ENCODE data around the gene DENND1A.
"Not testable (repeated sequence)": the region's sequence is repeated elsewhere in the genome, so short reads cannot be mapped to it uniquely, and the experiment has no call there.

DENND1A gene

GRCh38 chr9:123957168-123957721 lies 27.3 kb upstream of the DENND1A start:
- no peak overlapping the region for H3K4me3 ChIP-seq (ENCODE audit: low read length)
- TF ChIP-seq ZNF274 (IDR thresholded peaks at IDR 0.05; ENCODE audit: low read depth, low read length), result no peak

- H3K4me3 ChIP-seq (ENCODE audit: low read length), result no peak overlapping the region
- TF ChIP-seq ZNF274 (IDR thresholded peaks at IDR 0.05; ENCODE audit: low read depth, low read length), result no peak
Measured at GRCh38 chr9:123955637-123956036, 25.7 kb upstream of the DENND1A start.

GRCh38 chr9:123954518-123955280 lies 24.8 kb upstream of the DENND1A start:
- no peak for TF ChIP-seq ZNF274 (IDR thresholded peaks at IDR 0.05; ENCODE audit: low read depth, low read length)
- H3K4me3 ChIP-seq (ENCODE audit: low read length), result no peak overlapping the region

- TF ChIP-seq ZNF274 (IDR thresholded peaks at IDR 0.05; ENCODE audit: low read depth, low read length), result no peak
- H3K4me3 ChIP-seq (ENCODE audit: low read length), result no peak overlapping the region
Measured at GRCh38 chr9:123952641-123953495, 22.9 kb upstream of the DENND1A start.

GRCh38 chr9:123948286-123948685 lies 18.4 kb upstream of the DENND1A start:
- H3K4me3 ChIP-seq (ENCODE audit: low read length), result no peak overlapping the region
- TF ChIP-seq ZNF274 (IDR thresholded peaks at IDR 0.05; ENCODE audit: low read depth, low read length), result no peak

GRCh38 chr9:123947326-123947725 lies 17.4 kb upstream of the DENND1A start:
- no peak for TF ChIP-seq ZNF274 (IDR thresholded peaks at IDR 0.05; ENCODE audit: low read depth, low read length)
- H3K4me3 ChIP-seq (ENCODE audit: low read length), result no peak overlapping the region

GRCh38 chr9:123946101-123946821 lies 16.3 kb upstream of the DENND1A start:
- no peak overlapping the region for H3K4me3 ChIP-seq (ENCODE audit: low read length)
- no peak for TF ChIP-seq ZNF274 (IDR thresholded peaks at IDR 0.05; ENCODE audit: low read depth, low read length)

- H3K4me3 ChIP-seq (ENCODE audit: low read length), result no peak overlapping the region
- TF ChIP-seq ZNF274 (IDR thresholded peaks at IDR 0.05; ENCODE audit: low read depth, low read length), result no peak
Measured at GRCh38 chr9:123945532-123945931, 15.6 kb upstream of the DENND1A start.

- not testable (repeated sequence) for H3K4me3 ChIP-seq (ENCODE audit: low read length)
Measured at GRCh38 chr9:123944464-123944863, 14.5 kb upstream of the DENND1A start.

GRCh38 chr9:123943671-123944070 lies 13.7 kb upstream of the DENND1A start:
- no peak for TF ChIP-seq ZNF274 (IDR thresholded peaks at IDR 0.05; ENCODE audit: low read depth, low read length)
- no peak overlapping the region for H3K4me3 ChIP-seq (ENCODE audit: low read length)

GRCh38 chr9:123942542-123942941 lies 12.6 kb upstream of the DENND1A start:
- TF ChIP-seq ZNF274 (IDR thresholded peaks at IDR 0.05; ENCODE audit: low read depth, low read length), result no peak
- no peak overlapping the region for H3K4me3 ChIP-seq (ENCODE audit: low read length)

GRCh38 chr9:123941524-123942070 lies 11.7 kb upstream of the DENND1A start:
- H3K4me3 ChIP-seq (ENCODE audit: low read length), result no peak overlapping the region
- no peak for TF ChIP-seq ZNF274 (IDR thresholded peaks at IDR 0.05; ENCODE audit: low read depth, low read length)

GRCh38 chr9:123940721-123941523 lies 11.0 kb upstream of the DENND1A start:
- TF ChIP-seq ZNF274 (IDR thresholded peaks at IDR 0.05; ENCODE audit: low read depth, low read length), result no peak
- no peak overlapping the region for H3K4me3 ChIP-seq (ENCODE audit: low read length)
